Measurements from ENCODE around the gene FBXL14.

DNA sequence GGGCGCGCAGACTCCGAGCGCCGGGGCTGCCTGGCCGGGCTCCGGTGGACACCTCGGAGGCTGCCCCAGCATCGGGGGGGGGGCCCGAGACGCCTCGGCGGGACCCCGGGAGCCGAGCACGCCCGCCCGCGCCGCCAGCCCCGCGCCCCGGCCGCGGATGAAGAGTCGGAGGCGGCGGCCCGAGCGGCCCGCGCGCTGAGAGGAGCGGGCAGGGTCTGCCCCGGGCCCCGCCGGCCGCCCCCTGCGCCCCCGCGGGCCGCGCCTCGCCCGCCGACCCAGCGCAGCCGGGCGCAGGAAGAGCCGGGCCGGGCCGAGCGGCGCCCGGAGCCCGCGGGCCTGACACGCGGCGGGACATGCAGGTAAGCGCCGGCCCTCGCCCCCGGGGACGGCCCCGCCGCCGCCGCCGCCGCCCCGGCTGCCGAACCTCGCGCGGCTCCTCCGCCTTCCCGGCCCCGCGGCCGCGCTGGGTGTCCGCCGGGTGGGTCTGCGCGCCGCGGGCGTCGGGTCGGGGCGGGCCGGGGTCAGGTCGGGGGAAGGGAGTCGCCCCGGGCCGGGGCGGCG is 63.7 kb downstream of the FBXL14 start:
- TF ChIP-seq POLR2A (IDR thresholded peaks at IDR 0.05; ENCODE audit: low read length): no peak
- TF ChIP-seq GATA1 (IDR thresholded peaks at IDR 0.05; ENCODE audit: low read depth, low read length): no peak
